Stimulated activated CD8-positive, alpha-beta memory T cell treated with anti-CD3 and anti-CD28 coated beads, Interleukin-12 subunit alpha, Interleukin-12 subunit beta, amount 100 ng/mL, for 4 hours (primary cell): Measurements from ENCODE around the gene TOR1AIP1.

Experiments used
- DNase-seq: peaks from one replicate; pipeline ENCODE4 v3.0.0-alpha.2; 2020; ENCODE audit warnings: low read depth

Gene TOR1AIP1

GRCh38 chr1:179881642-179882252 lies 338 bp upstream of the TOR1AIP1 start:
- no peak for DNase-seq

GRCh38 chr1:179883040-179883744 lies 1.1 kb downstream of the TOR1AIP1 start:
- DNase-seq, result no peak

GRCh38 chr1:179883745-179884138 lies 1.7 kb downstream of the TOR1AIP1 start:
- peak; percentile 34 for DNase-seq

GRCh38 chr1:179888071-179888470 lies 6.0 kb downstream of the TOR1AIP1 start:
- no peak for DNase-seq

- no peak for DNase-seq
Measured at GRCh38 chr1:179889589-179889988, 7.5 kb downstream of the TOR1AIP1 start.

- no peak for DNase-seq
Measured at GRCh38 chr1:179910934-179911333, 28.8 kb downstream of the TOR1AIP1 start.

GRCh38 chr1:179911812-179912211 lies 29.7 kb downstream of the TOR1AIP1 start:
- no peak for DNase-seq

GRCh38 chr1:179917601-179918429 lies 35.7 kb downstream of the TOR1AIP1 start:
- DNase-seq, result no peak

GRCh38 chr1:179921472-179921871 lies 39.4 kb downstream of the TOR1AIP1 start:
- DNase-seq, result no peak

GRCh38 chr1:179921981-179922872 lies 40.1 kb downstream of the TOR1AIP1 start:
- no peak for DNase-seq

GRCh38 chr1:179923029-179923428 lies 40.9 kb downstream of the TOR1AIP1 start:
- no peak for DNase-seq

- no peak for DNase-seq
Measured at GRCh38 chr1:179924268-179924667, 42.2 kb downstream of the TOR1AIP1 start.

- no peak for DNase-seq
Measured at GRCh38 chr1:179925302-179925701, 43.2 kb downstream of the TOR1AIP1 start.

GRCh38 chr1:179925922-179926849 lies 44.1 kb downstream of the TOR1AIP1 start:
- no peak for DNase-seq

- DNase-seq, result no peak
Measured at GRCh38 chr1:179926850-179927205, 44.7 kb downstream of the TOR1AIP1 start.

GRCh38 chr1:179929955-179930798 lies 48.1 kb downstream of the TOR1AIP1 start:
- no peak for DNase-seq

GRCh38 chr1:179930867-179931266 lies 48.8 kb downstream of the TOR1AIP1 start:
- no peak for DNase-seq

GRCh38 chr1:179933219-179933618 lies 51.1 kb downstream of the TOR1AIP1 start:
- DNase-seq, result no peak

- no peak for DNase-seq
Measured at GRCh38 chr1:179935909-179936496, 53.9 kb downstream of the TOR1AIP1 start.
